ENCODE measurements around the gene COG5. TPM values are rescaled to one million over a fixed set of nuclear protein-coding genes. Genes with fewer than 3 reads are reported as not detected.
"Not testable (repeated sequence)": the region's sequence is repeated elsewhere in the genome, so short reads cannot be mapped to it uniquely, and the experiment has no call there.

Gene COG5
- polyA plus RNA-seq, 10 donors, result 23.9 to 36.5 (median 28.1) TPM

- DNase-seq, result no peak
Measured at GRCh38 chr7:107160389-107160788, 403.3 kb downstream of the COG5 start.

GRCh38 chr7:107158028-107158427 lies 405.7 kb downstream of the COG5 start:
- DNase-seq, result no peak

DNA sequence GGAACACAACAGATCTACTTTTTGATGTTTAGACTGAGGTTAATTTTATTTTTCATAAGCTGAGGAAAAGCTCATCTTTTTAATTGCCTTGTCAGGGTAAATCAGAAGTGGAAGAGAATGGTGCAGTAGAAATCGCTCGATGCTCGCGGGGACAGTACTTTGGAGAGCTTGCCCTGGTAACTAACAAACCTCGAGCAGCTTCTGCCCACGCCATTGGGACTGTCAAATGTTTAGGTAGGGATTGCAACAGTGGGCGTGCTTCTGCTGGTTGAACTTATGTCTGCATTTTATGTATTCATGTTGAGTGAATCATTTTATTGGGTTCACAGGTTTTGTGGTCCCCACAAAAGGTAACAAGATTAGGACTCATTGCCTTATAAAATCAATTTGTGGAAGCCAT lies 406.6 kb downstream of the COG5 start:
- no peak for DNase-seq

- not testable (repeated sequence) for DNase-seq
Measured at GRCh38 chr7:107155726-107156125, 408.0 kb downstream of the COG5 start.

- no peak for DNase-seq
Measured at GRCh38 chr7:107154826-107155225, 408.9 kb downstream of the COG5 start.

DNA sequence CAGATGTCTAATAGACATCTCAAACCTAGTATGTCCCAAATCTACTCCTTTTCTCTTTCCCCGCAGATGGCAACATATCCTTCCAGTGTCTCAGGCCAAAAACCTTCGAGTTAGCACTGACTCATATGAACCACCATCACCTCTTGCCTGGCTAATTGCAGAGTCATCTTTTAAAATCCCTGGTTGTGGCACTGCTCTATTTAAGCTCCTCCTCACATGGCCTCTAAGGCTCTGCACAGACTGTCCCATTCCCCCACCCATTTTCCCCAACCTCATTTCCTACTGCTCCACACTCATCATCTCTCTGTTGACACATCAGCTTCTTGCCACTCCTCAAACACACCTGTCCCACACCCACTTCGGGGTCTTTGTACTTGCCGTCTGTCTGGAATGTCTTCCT lies 411.7 kb downstream of the COG5 start:
- DNase-seq, result no peak

Other genes starting within 250 kb of the COG5 start
- under 1 TPM in 6 of 10 donors, not detected in 4; 0.08 to 0.30 (median 0.11) TPM for gene GPR22, start 93.9 kb downstream of the COG5 start, polyA plus RNA-seq (ENCODE audit: insufficient read length in 10 of 10)
- gene DUS4L, start 51 bp upstream of the COG5 start, polyA plus RNA-seq (ENCODE audit: insufficient read length in 10 of 10), result 10 to 100 TPM in 1 of 10 donors, 1 to 10 TPM in 9; 5.5 to 12.4 (median 7.0) TPM
- 10 to 100 TPM; 42.5 to 62.4 (median 49.6) TPM for gene BCAP29, start 16.3 kb upstream of the COG5 start, polyA plus RNA-seq (ENCODE audit: insufficient read length in 10 of 10)
- gene SLC26A4, start 96.9 kb upstream of the COG5 start, polyA plus RNA-seq (ENCODE audit: insufficient read length in 10 of 10), result 1 to 10 TPM in 3 of 10 donors, under 1 TPM in 7; 0.42 to 1.4 (median 0.90) TPM
- 10 to 100 TPM; 14.4 to 24.2 (median 19.9) TPM for gene CBLL1, start 180.2 kb upstream of the COG5 start, polyA plus RNA-seq (ENCODE audit: insufficient read length in 10 of 10)
- gene SLC26A3, start 239.3 kb upstream of the COG5 start, polyA plus RNA-seq (ENCODE audit: insufficient read length in 10 of 10), result under 1 TPM in 2 of 10 donors, not detected in 8; 0.15 to 0.17 TPM

All from muscle of back (tissue), 11 donors.